COLO829 (cell line): Measurements from ENCODE around the gene CHD8.
A peak's percentile ranks its signal among the peaks of the same experiment; 100 is the strongest.

Experiments used
- DNase-seq: peaks from one replicate; pipeline ENCODE4 v3.0.0; 2012; ENCODE audit warnings: low spot score

The CHD8 gene

GRCh38 chr14:21437063-21437901 is 18.6 kb downstream of the CHD8 start:
- peak; percentile 91 for DNase-seq

GRCh38 chr14:21436567-21437062 is 19.3 kb downstream of the CHD8 start:
- DNase-seq, result no peak

GRCh38 chr14:21431126-21431525 is 24.8 kb downstream of the CHD8 start:
- no peak for DNase-seq

DNA sequence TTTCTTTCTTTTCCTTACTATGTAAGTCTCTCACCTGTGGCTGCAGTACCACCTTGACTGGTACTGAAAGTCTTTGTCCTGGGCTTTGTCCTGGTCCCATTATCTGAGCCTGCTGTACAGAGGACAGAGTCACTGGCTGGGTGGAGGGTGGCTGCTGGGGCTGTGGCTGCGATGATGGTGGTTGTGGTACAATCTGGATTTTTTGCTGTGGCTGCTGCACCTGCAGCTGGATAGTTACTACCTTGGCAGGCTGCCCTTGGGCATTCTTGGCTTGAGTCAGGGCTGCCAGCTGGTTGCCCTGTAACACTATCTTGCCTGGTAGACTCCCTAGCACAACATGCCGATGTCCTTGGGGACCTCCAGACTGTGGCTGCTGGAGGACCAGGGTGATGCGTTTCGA is 27.0 kb downstream of the CHD8 start:
- no peak for DNase-seq

GRCh38 chr14:21426692-21427091 is 29.2 kb downstream of the CHD8 start:
- no peak for DNase-seq

GRCh38 chr14:21419528-21419927 is 36.4 kb downstream of the CHD8 start:
- DNase-seq, result no peak

DNA sequence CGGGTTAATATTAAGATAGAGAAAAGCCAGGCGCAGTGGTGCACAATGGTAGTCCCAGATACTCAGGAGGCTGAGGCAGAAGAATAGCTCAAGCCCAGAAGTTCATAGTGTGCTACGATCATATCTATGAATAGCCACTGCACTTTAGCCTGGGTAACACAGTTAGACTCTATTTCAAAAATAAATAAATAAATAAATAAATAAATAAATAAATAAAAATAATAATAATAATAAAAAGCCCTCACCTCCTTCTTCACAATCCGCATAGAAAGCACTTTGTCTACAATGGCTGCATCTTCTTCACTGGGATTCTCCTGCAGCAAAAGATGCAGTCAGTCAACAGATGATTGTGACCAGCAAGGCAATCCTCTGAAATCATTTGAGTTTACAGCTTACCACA is 40.6 kb downstream of the CHD8 start:
- DNase-seq, result no peak

DNA sequence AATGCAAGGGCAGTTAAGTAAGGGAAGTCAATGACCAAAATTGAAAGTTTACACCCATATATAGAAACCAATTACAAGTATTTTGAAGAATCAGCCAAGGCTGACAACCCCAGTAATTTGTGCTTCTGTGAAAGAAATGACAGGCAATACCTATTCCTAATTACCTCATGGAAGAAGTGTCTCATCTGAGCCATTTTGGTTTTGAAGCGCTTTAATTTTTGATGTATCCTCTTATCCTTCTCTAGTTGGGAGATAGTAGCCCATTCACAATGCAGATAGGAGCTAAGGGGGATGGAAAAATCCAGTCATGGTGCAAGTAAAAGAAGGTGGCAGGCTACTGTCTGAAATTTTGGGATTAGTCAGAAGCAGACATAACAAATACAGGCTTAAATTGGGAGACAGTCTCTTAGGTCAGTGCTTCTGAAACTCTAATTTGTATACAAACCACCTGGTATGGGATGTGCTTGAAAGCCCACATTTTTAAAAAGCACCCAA is 41.7 kb downstream of the CHD8 start:
- no peak for DNase-seq

GRCh38 chr14:21408147-21408546 is 47.8 kb downstream of the CHD8 start:
- peak; percentile 52 for DNase-seq

- no peak for DNase-seq
Observed at GRCh38 chr14:21406213-21406612, 49.7 kb downstream of the CHD8 start.

GRCh38 chr14:21405097-21405496 is 50.8 kb downstream of the CHD8 start:
- no peak for DNase-seq

DNA sequence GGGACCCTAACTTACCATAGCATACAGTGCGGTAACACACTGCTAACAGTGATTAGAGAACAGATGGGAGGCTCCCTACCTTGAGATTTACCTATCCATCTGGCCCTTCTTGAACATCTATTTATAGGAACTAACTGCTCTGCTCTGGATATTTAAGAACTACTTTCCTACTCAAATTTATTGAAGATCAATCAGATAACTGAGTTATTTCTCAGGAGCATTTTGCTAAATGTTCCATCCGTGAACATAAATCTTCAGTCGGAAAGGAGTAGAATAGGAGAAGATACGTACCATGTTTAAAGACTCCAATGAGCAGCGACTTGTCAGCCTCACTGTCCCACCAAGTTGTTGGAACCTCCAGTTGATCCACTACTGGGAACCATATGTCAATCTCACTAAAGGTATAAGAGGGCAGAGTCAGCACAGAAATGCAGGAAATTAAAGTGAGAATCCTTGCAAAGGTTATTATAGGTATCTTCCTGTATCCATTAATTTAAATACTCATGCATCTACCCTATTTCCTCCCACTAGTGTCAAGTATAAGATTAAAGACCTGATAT is 56.5 kb downstream of the CHD8 start:
- DNase-seq, result no peak

DNA sequence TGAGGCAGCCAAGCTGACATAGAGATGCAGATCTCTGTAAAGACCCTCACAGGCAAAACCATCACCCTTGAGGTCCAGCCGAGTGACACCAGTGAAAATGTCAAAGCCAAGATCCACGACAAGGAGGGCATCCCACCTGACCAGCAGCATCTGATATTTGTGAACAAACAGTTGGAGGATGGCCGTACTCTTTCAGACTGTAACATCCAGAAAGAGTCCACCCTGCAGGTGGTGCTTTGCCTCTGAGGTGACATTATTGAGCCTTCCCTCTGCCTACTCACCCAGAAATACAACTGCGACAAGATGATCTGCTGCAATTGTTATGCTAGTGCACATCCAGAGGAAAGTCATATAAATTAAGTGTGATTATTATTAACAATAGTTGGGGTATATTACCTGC is 57.0 kb downstream of the CHD8 start:
- no peak for DNase-seq

DNA sequence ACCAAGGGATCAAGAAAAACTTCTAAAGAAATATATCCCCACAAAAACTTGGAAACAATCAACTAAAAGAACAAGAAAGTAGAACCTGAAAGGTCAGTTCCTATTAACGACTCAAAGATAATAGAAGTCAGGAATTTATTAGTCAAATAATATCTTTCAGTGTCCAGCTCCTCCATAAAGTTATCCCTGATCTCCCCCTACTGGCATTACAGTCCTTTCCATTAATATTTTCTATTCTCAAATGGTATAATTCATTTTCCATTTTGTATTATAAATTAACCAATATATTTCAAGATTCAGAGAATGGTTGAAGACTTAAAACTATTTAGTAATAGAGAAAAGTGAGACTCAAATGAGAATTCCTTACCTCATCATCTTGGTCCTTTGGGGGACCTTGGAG is 60.5 kb downstream of the CHD8 start:
- no peak for DNase-seq

GRCh38 chr14:21385188-21385904 is 70.6 kb downstream of the CHD8 start:
- no peak for DNase-seq

DNA sequence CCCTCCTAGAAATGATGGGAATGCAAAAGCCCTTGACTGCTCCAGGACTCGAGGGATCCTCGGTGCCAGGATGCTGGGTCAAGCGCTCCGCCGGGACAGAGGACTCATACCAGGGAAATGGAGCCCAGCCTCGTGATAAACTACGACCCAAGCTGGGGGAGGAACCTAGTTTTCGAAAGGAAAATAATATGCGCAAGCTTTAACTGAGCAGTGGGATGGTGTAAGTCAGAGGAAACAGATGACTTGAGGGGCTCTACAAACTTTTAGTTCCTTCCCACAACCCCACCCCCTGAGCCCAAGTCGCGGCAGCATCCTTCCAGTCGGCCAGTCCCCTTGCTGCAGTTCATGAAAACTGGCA is 71.5 kb downstream of the CHD8 start:
- no peak for DNase-seq

- peak; percentile 93 for DNase-seq
Observed at GRCh38 chr14:21383848-21384493, 72.0 kb downstream of the CHD8 start, which contains the start of gene SUPT16H. Gene SUPT16H (minus strand): TSS chr14:21384019. CDS start chr14:21383927, 92 bp downstream.

GRCh38 chr14:21382886-21383847 is 72.8 kb downstream of the CHD8 start:
- peak; percentile 41 for DNase-seq

GRCh38 chr14:21382095-21382494 is 73.8 kb downstream of the CHD8 start:
- DNase-seq, result no peak

DNA sequence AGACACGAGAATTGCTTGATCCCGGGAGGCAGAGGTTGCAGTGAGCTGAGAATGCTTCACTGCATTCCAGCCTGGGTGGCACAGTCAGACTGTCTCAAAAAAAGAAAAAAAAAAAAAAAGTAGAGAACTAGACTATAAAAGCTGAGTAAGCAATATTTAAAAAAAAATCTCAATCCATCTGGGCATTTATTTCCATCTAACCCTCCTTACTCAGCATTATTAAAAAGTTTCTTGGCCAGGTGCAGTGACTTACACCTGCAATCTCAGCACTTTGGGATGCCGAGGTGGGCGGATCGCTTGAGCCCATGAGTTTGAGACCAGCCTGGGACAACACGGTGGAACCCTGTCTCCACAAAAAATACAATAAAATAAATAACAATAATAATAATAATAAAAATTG is 76.6 kb downstream of the CHD8 start:
- DNase-seq, result no peak

GRCh38 chr14:21373980-21374379 is 81.9 kb downstream of the CHD8 start:
- DNase-seq, result no peak
